ENCODE data around the gene CIC. TPM values are rescaled to one million over a fixed set of nuclear protein-coding genes. Genes with fewer than 3 reads are reported as not detected.
A peak's percentile ranks its signal among the peaks of the same experiment; 100 is the strongest.

CIC gene
- total and polyA plus RNA-seq, 2 of the 13 experiments (the other 11 are each of a cell fraction or from before 2014, with no cell fraction given): 5.9 to 8.0 TPM

- TF ChIP-seq ZNF337 (CRISPR knock-in tag; IDR thresholded peaks at IDR 0.05; ENCODE audit: borderline replicate concordance, low read depth): 0 out of 2 replicates have a peak, but pooled peaks have one; percentile 24
- TF ChIP-seq KDM1A (CRISPR knock-in tag; IDR thresholded peaks at IDR 0.05): no peak
- no peak; the same call in 1 of the 2 replicates for TF ChIP-seq AKAP8 (CRISPR knock-in tag; IDR thresholded peaks at IDR 0.05)
- no peak; the same call in 1 of the 2 replicates for TF ChIP-seq RFX1 (IDR thresholded peaks at IDR 0.05)
- TF ChIP-seq ZIK1 (CRISPR knock-in tag; IDR thresholded peaks at IDR 0.05; ENCODE audit: borderline replicate concordance, low read depth): no peak
- peak; percentile 39; the same call in 1 of the 2 replicates for TF ChIP-seq POGZ (CRISPR knock-in tag; IDR thresholded peaks at IDR 0.05)
- 0 out of 2 replicates have a peak, but pooled peaks have one; percentile 48 for TF ChIP-seq POLR2AphosphoS2 (IDR thresholded peaks at IDR 0.05; ENCODE audit: low read depth, low read length)
- TF ChIP-seq TFAP4 (IDR thresholded peaks at IDR 0.05; ENCODE audit: borderline replicate concordance, low read depth): no peak
- TF ChIP-seq ZNF414 (CRISPR knock-in tag; IDR thresholded peaks at IDR 0.05): 0 out of 2 replicates have a peak, but pooled peaks have one; percentile 49
- no peak for TF ChIP-seq GLI4 (CRISPR knock-in tag; IDR thresholded peaks at IDR 0.05; ENCODE audit: borderline replicate concordance)
- TF ChIP-seq ZNF318 (CRISPR knock-in tag; IDR thresholded peaks at IDR 0.05): no peak
- TF ChIP-seq NKX3-1 (CRISPR knock-in tag; IDR thresholded peaks at IDR 0.05): no peak
- TF ChIP-seq SP5 (CRISPR knock-in tag; IDR thresholded peaks at IDR 0.05; ENCODE audit: borderline replicate concordance, low read depth): peak; percentile 52; the same call in 1 of the 2 replicates
- TF ChIP-seq KAT8 (CRISPR knock-in tag; IDR thresholded peaks at IDR 0.05): peak; percentile 67; the same call in 1 of the 2 replicates
- peak; percentile 72; the same call in 1 of the 2 replicates for TF ChIP-seq TBX2 (CRISPR knock-in tag; IDR thresholded peaks at IDR 0.05; ENCODE audit: borderline replicate concordance)
- no peak for TF ChIP-seq RAD51 (IDR thresholded peaks at IDR 0.05; ENCODE audit: borderline replicate concordance)
- peak; percentile 75 for TF ChIP-seq TFDP2 (CRISPR knock-in tag; IDR thresholded peaks at IDR 0.05)
- 0 out of 2 replicates have a peak, but pooled peaks have one; percentile 50 for TF ChIP-seq ZNF878 (CRISPR knock-in tag; IDR thresholded peaks at IDR 0.05)
- peak; percentile 69; the same call in 1 of the 2 replicates for TF ChIP-seq RXRA (CRISPR knock-in tag; IDR thresholded peaks at IDR 0.05)
- peak; percentile 66 for TF ChIP-seq RBFOX2 (IDR thresholded peaks at IDR 0.05; ENCODE audit: low read depth, low read length)
Measured at GRCh38 chr19:42268142-42268703, 829 bp upstream of the CIC start (continued).
